ENCODE data around the gene CKAP4.
A peak's percentile ranks its signal among the peaks of the same experiment; 100 is the strongest.

The CKAP4 gene

GRCh38 chr12:106274575-106275121, 26.8 kb upstream of the CKAP4 start:
- no peak for DNase-seq (ENCODE audit: low spot score)

- DNase-seq (ENCODE audit: low spot score), result no peak
Observed at GRCh38 chr12:106274012-106274411, 26.2 kb upstream of the CKAP4 start.

GRCh38 chr12:106273491-106273890, 25.7 kb upstream of the CKAP4 start:
- DNase-seq (ENCODE audit: low spot score), result no peak

DNA sequence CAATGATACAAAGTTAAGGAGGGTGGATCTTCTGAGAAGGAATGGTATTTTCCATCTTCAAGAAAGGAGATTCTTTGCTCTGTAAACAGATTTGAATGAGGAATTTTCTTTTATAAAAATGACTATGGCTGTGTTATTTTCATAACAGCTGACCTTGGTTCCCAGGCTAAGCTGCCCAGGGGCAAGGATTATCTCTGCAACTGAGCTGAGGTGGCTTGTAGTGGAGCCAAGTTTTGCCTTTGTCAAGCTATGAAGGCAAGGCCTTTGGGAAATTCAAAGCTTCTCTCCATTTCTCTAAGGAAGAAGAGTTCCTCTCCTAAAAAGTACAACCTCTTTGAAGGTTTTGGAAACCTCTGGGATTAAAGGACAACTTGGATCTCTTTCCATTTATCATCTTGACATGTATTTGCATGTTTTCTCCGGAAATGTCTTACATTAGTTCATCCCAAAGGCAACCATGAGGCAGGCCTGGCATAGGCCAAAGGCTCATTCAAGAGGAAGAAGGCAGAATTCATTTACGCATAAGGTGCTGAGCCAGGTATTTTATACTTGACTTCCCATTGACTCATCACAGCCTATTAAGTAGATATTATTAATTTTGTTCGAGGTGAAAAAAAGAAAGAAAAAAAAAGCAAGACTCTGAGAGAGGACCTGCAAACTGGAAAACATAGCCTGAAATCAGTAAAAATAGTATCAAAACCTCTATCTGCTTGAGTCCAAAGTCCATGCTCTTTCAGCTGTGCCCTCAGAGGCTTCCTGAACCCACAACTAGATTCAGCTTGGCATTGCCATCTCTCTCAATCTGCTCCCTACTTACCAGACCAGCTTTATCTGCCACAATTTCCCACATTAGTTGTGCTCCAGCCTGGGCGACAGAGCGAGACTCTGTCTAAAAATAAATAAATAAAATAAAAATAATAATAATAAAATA, 24.0 kb upstream of the CKAP4 start:
- DNase-seq (ENCODE audit: low spot score), result no peak

DNA sequence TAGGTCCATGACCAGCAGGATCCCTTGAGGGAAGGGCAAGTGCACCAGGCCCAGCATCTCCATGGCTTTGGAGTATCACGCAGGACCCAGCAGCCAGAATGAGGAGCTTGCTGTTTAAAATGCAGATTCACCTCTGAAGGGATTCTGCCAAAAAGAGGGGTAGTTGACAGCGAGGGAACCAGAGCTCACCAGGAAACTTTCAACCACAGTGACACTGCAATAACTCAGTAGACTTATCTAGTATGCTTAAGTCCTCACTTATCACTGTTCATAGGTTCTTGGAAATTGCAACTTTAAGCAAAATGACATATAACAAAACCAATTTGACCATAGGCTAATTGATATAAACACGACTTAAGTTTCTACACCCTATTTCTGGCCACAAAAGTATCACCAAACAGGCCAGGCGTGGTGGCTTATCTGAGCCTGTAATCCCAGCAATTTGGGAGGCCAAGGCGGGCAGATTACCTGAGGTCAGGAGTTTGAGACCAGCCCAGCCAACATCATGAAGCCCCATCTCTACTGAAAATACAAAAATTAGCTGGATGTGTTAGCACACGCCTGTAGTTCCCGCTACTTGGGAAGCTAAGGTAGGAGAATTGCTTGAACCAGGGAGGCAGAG, 21.4 kb upstream of the CKAP4 start:
- DNase-seq (ENCODE audit: low spot score), result no peak

- DNase-seq (ENCODE audit: low spot score), result no peak
Observed at GRCh38 chr12:106267535-106267934, 19.7 kb upstream of the CKAP4 start.

DNA sequence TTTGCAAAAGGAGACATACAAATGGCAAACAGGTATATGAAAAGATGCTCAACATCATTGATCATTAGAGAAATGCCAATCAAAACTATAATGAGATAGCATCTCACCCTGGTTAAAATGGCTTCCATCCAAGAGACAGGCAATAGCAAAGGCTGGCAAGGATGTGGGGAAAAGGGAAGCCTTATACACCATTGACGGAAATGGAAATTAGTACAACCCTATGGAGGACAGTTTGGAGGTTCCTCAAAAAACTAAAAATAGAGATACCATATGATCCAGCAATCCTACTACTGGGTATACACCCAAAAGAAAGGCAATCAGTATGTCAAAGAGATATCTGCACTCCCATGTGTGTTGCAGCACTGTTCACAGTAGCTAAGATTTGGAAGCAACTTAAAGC, 17.3 kb upstream of the CKAP4 start:
- no peak for DNase-seq (ENCODE audit: low spot score)

GRCh38 chr12:106258935-106259334, 11.1 kb upstream of the CKAP4 start:
- DNase-seq (ENCODE audit: low spot score), result no peak

- DNase-seq (ENCODE audit: low spot score), result no peak
Observed at GRCh38 chr12:106258226-106258625, 10.4 kb upstream of the CKAP4 start.

- DNase-seq (ENCODE audit: low spot score), result no peak
Observed at GRCh38 chr12:106256524-106256923, 8.7 kb upstream of the CKAP4 start.

DNA sequence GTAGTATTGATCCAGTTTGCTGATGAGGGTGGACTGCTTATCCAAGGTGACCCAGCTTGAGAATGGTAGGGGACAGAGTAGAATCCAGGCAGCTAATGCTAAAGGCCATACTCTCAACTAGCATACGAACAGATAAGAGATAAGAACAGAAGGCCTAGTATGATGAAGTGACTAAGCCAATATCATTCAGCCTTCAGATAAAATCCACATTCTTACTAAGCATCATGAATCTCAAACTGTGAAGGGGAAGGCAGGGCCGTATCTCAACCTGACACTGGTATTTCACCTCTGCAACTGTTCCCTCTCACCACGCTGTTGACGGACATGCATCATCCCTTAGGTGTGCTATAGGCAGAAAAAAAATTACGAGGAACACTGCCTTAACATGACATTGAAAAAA, 8.1 kb upstream of the CKAP4 start:
- DNase-seq (ENCODE audit: low spot score), result no peak

DNA sequence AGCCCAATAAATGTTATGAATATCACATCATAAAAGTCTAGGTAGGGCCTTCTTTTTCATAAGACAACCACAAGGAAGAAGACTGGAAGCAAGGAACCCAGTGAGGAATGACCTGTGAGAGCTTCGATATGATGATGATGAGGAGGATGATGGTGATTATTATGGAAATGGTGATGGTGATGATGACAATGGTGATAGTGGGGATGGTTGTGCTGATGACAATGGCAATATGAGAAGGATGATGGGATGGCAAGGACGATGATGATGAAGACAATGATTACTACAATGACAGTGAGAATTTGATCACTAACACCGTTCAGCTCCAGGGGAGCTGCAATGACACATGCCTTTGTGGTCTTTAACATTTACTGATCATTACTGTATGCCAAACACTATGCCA, 7.7 kb upstream of the CKAP4 start:
- DNase-seq (ENCODE audit: low spot score), result no peak

GRCh38 chr12:106254724-106255123, 6.9 kb upstream of the CKAP4 start:
- no peak for DNase-seq (ENCODE audit: low spot score)

DNA sequence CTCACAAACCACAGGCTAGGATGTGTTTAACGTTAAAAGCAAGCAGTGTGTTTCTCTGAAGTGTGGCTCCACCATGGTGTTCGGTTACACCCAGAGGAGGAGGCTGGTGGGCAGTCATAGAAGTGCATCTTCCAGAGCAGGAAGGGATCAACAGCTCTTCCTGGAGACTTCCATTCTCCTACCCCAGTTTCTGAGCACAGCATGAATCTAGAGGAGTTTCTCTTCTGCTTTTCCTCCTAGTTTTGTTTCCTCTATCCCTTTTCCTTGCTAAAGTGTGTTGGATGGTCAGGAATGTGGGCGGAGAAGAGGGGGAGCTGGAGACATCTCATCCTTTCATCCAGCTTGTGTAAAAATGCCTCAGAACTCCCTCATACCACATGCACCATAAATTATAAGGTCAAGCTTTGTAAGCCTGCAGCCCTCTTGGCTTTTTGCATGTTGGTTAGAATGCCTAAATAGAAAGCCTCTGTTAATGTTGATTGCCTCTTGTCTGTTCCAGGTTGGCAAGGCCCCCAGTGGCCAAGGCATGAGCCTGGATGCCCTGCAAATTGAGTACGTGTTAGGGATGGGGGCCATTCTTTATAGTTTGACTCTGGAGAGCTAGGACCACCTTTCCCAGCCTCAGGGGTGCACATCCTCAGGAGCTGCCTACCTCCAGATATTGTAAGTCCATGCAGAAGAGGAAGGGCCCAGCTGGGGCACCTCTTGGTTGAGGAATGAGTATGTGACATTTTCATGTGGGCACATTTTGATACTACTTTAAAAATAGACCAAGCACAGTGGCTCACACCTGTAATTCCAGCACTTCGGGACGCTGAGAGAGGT, 4.0 kb upstream of the CKAP4 start:
- no peak for DNase-seq (ENCODE audit: low spot score)

- DNase-seq (ENCODE audit: low spot score), result peak; percentile 44
Observed at GRCh38 chr12:106249411-106250135, 1.8 kb upstream of the CKAP4 start.

GRCh38 chr12:106248846-106249371, 1.1 kb upstream of the CKAP4 start:
- DNase-seq (ENCODE audit: low spot score), result peak; percentile 16

GRCh38 chr12:106248312-106248845, 559 bp upstream of the CKAP4 start:
- peak; percentile 67 for DNase-seq (ENCODE audit: low spot score)

DNA sequence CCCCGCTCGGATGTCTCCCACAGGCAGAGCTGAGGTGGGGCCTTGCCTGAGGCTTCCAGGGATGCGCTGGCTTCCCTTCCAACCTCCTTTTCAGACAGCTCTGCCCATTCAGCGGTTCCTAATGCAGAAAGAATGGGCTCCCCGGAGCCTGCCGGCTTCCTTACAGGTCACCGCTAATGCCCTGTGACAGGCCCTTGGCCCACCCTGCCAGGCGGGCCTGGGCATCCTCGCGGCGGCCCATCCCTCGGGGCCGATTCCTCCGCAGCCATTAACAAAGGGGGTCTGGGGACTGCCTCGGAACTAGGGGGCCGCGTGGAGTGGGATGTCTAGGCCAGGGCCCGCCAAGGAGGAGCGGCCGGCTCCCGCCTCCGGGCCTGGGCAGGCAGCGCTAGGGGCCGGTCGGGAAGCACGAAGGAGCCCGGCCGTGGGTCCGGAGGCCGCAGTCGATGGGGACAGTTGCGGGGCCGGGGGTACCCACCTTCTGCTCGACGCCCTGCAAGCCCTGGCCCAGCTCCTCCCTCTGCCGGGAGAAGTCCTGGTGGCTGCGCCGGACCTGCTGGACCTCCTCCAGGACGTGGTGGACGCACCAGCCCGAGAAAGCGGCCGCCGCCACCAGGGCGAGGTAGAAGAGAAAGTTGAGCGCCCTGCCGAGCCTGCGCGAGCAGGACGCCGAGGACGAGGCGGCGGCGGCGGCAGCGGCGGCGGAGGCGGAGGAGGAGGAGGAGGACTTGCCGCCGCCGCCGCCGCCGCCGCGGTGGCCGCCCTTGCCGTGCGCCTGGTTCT, 738 bp downstream of the CKAP4 start:
- peak; percentile 55 for DNase-seq (ENCODE audit: low spot score)

DNA sequence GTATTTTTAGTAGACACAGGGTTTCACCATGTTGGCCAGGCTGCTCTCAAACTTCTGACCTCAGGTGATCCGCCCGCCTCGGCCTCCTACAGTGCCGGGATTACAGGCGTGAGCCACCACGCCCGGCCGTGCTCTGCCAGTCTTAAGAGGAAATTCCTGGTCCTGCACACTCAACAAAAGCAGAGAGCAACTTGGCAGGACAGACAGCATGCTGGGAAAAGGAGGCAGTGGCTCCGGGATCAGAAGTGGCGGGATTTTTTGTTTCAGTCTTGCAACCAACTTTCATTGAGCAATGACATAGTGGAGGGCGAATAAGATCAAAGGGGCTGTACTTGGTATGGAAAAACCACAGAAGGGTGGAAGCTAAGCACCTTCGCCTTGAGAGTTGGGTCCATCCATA, 2.1 kb downstream of the CKAP4 start:
- DNase-seq (ENCODE audit: low spot score), result no peak

GRCh38 chr12:106243620-106244019, 4.2 kb downstream of the CKAP4 start:
- DNase-seq (ENCODE audit: low spot score), result no peak
